Fibroblast of villous mesenchyme (primary cell): ENCODE results near the gene P4HB. TPM values are rescaled to one million over a fixed set of nuclear protein-coding genes. Genes with fewer than 3 reads are reported as not detected.
"Not testable (repeated sequence)": the region's sequence is repeated elsewhere in the genome, so short reads cannot be mapped to it uniquely, and the experiment has no call there.

Source experiments
- DNase-seq: peaks from one replicate; pipeline ENCODE4 v3.0.0-alpha.2; 2010; ENCODE audit warnings: low read depth
- H3K4me3 ChIP-seq: 2 replicates; pipeline ENCODE4 v1.5.1; 2011; ENCODE audit warnings: low read depth, mild to moderate bottlenecking, low read length
- CTCF ChIP-seq: IDR thresholded peaks from 2 replicates; pipeline ENCODE4 v1.5.1; 2012; ENCODE audit warnings: low read depth, mild to moderate bottlenecking, low read length; ENCODE audit not compliant: insufficient read depth
- total RNA-seq: library from RNA; depleted of rRNA; stranded (reverse); fragments of >200 nt; gene quantifications from 2 replicates; pipeline ENCODE4 v1.2.3, GENCODE V29; 2012

P4HB gene
- total RNA-seq, 1 donor: 735 TPM

- TF ChIP-seq CTCF: no peak
- no peak for DNase-seq
- H3K4me3 ChIP-seq: no peak overlapping the region
Observed at GRCh38 chr17:81841866-81842265, 18.5 kb downstream of the P4HB start.

- TF ChIP-seq CTCF: no peak
- DNase-seq: no peak
- H3K4me3 ChIP-seq: no peak overlapping the region
Observed at GRCh38 chr17:81840826-81841778, 19.2 kb downstream of the P4HB start.

GRCh38 chr17:81840059-81840458 is 20.3 kb downstream of the P4HB start:
- DNase-seq, H3K4me3 ChIP-seq: not testable (repeated sequence)

- H3K4me3 ChIP-seq: no peak overlapping the region
- no peak for TF ChIP-seq CTCF
- no peak for DNase-seq
Observed at GRCh38 chr17:81839301-81839700, 21.0 kb downstream of the P4HB start.

GRCh38 chr17:81838753-81839255 is 21.5 kb downstream of the P4HB start:
- DNase-seq: no peak
- TF ChIP-seq CTCF: no peak
- no peak overlapping the region for H3K4me3 ChIP-seq

- DNase-seq: peak; percentile 68
- no peak for TF ChIP-seq CTCF
- H3K4me3 ChIP-seq: no peak overlapping the region
Observed at GRCh38 chr17:81837641-81838040, 22.7 kb downstream of the P4HB start.

- no peak for TF ChIP-seq CTCF
- DNase-seq: no peak
- H3K4me3 ChIP-seq: peak within 1 kb of the TSS; percentile 79
Observed at GRCh38 chr17:81834831-81835267, 25.5 kb downstream of the P4HB start, which contains the start of gene PPP1R27. TSS of gene PPP1R27 (minus strand) at chr17:81835050. CDS start at chr17:81834953, 97 bp downstream.
